Keratinocyte (primary cell): ENCODE results near the gene SSC4D. TPM values are rescaled to one million over a fixed set of nuclear protein-coding genes. Genes with fewer than 3 reads are reported as not detected.
"Not testable (repeated sequence)": the region's sequence is repeated elsewhere in the genome, so short reads cannot be mapped to it uniquely, and the experiment has no call there.

Experiments used
- DNase-seq: peaks from one replicate; pipeline ENCODE4 v3.0.0-alpha.2; 2011; ENCODE audit warnings: low read depth, missing footprints, low spot score
- FAIRE-seq: peaks from 2 replicates; lab custom pipeline; 2011; peaks lifted over from hg19 to GRCh38; lab: Jason Lieb, UNC
- H2AFZ ChIP-seq: 2 replicates; pipeline ENCODE4 v1.6.0; 2012; ENCODE audit warnings: low read length, control low read depth, inconsistent platforms; ENCODE audit not compliant: control insufficient read depth
- H3K27ac ChIP-seq: 2 replicates; pipeline ENCODE4 v1.5.1; 2011; ENCODE audit warnings: low read length; ENCODE audit not compliant: control insufficient read depth, insufficient read depth
- H3K27me3 ChIP-seq: 3 replicates; pipeline ENCODE4 v1.6.0; 2011; ENCODE audit warnings: low read length; ENCODE audit not compliant: control insufficient read depth, insufficient read depth; ENCODE audit errors: extremely low read depth
- H3K36me3 ChIP-seq, 2 experiments: 2 replicates in 1 of 2; 3 replicates in 1 of 2; pipeline ENCODE4 v1.5.1; 2011; ENCODE audit warnings: low read length in 2 of 2, mild to moderate bottlenecking in 1 of 2; ENCODE audit not compliant: control insufficient read depth in 2 of 2, insufficient read depth in 2 of 2; ENCODE audit errors: extremely low read depth in 1 of 2
- H3K4me1 ChIP-seq: 3 replicates; pipeline ENCODE4 v1.5.1; 2011; ENCODE audit warnings: low read length; ENCODE audit not compliant: control insufficient read depth, insufficient read depth; ENCODE audit errors: extremely low read depth
- H3K4me2 ChIP-seq: 3 replicates; pipeline ENCODE4 v1.6.0; 2011; ENCODE audit warnings: low read depth, low read length; ENCODE audit not compliant: control insufficient read depth, insufficient read depth; ENCODE audit errors: extremely low read depth
- H3K4me3 ChIP-seq, 3 experiments: fragments of 200-600 bp in 1 of 3; sonication (generic) in 1 of 3; 2 replicates in 2 of 3; 3 replicates in 1 of 3; pipeline ENCODE4 v1.5.1; 2011 to 2016; ENCODE audit warnings: low read length in 3 of 3, mild to moderate bottlenecking in 3 of 3, control low read depth in 2 of 3, inconsistent platforms in 1 of 3, low read depth in 1 of 3, mixed read lengths in 1 of 3, mixed run types in 1 of 3, moderate library complexity in 1 of 3; ENCODE audit not compliant: control insufficient read depth in 2 of 3, insufficient read depth in 2 of 3; ENCODE audit errors: extremely low read depth in 1 of 3
- H3K79me2 ChIP-seq: 2 replicates; pipeline ENCODE4 v1.6.0; 2012; ENCODE audit warnings: low read length; ENCODE audit not compliant: control insufficient read depth, insufficient read depth
- H3K9ac ChIP-seq: 3 replicates; pipeline ENCODE4 v1.6.0; 2011; ENCODE audit warnings: low read length; ENCODE audit not compliant: control insufficient read depth, insufficient read depth; ENCODE audit errors: extremely low read depth
- H3K9me1 ChIP-seq: 3 replicates; pipeline ENCODE4 v1.6.0; 2011; ENCODE audit warnings: low read length; ENCODE audit not compliant: control insufficient read depth, insufficient read depth; ENCODE audit errors: extremely low read depth
- H3K9me3 ChIP-seq: 2 replicates; pipeline ENCODE4 v1.5.1; 2012; ENCODE audit warnings: low read depth, low read length; ENCODE audit not compliant: control insufficient read depth
- H4K20me1 ChIP-seq: 3 replicates; pipeline ENCODE4 v1.6.0; 2011; ENCODE audit warnings: low read length; ENCODE audit not compliant: control insufficient read depth, insufficient read depth; ENCODE audit errors: extremely low read depth
- EZH2 ChIP-seq: IDR thresholded peaks from one replicate; pipeline ENCODE4 v1.6.1; 2012; ENCODE audit warnings: inconsistent platforms, mild to moderate bottlenecking, low read length, moderate library complexity
- dilution Hi-C: fragments of 300-500 bp; cut with MboI; formaldehyde crosslinking; loops from one replicate; pipeline ENCODE4 v1.7.0; 2020; ENCODE audit warnings: low sequenced_read_pairs; ENCODE audit not compliant: extremely low pct_ligation_motif_present
- polyA minus RNA-seq, 3 experiments: library from RNA; depleted of rRNA, polyadenylated mRNA; stranded (reverse); fragments of >200 nt; gene quantifications; 1 replicate in 1 of 3; 2 replicates in 1 of 3; 3 replicates in 1 of 3; pipeline ENCODE4 v1.2.3, GENCODE V29; 2011
- polyA plus RNA-seq, 5 experiments: library from polyadenylated mRNA; depleted of rRNA in 3 of 5; stranded (reverse) in 3 of 5; stranded (forward) in 1 of 5; unstranded in 1 of 5; fragments of >200 nt; gene quantifications; 1 replicate in 1 of 5; 2 replicates in 3 of 5; 3 replicates in 1 of 5; pipeline versions ENCODE4 v1.2.1 to v1.2.3, GENCODE V29; 2011 to 2012; ENCODE audit warnings: missing spikeins in 2 of 5, low read depth in 1 of 5, low replicate concordance in 1 of 5
- TF ChIP-seq, protein P1 (sequence below), 3 experiments: IDR thresholded peaks in 1 of 3; conservative IDR thresholded peaks in 1 of 3; optimal IDR thresholded peaks in 1 of 3; 2 replicates in 2 of 3; 3 replicates in 1 of 3; pipeline versions ENCODE3 to v1.5.1; 2011; ENCODE audit warnings: low read length in 3 of 3, mild to moderate bottlenecking in 3 of 3, moderate library complexity in 2 of 3, control low read depth in 1 of 3, inconsistent platforms in 1 of 3; ENCODE audit not compliant: insufficient read depth in 2 of 3; ENCODE audit errors: extremely low read depth in 1 of 3

The SSC4D gene
- polyA plus RNA-seq (0.98 to 1.6 TPM (median 1.1 TPM) in 3 replicates), polyA minus RNA-seq (0.13 to 0.73 TPM (median 0.48 TPM) in 3 replicates)
- polyA plus RNA-seq (2011; ENCODE audit: low read depth): not detected
- polyA plus RNA-seq (2011; cell fraction: cytosol; rRNA removed): 0.83 and 1.2 TPM in 2 replicates
- 1.6 and 2.0 TPM in 2 replicates for polyA plus RNA-seq (2011; cell fraction: nucleus; rRNA removed)
- 0.76 and 0.88 TPM in 2 replicates for polyA plus RNA-seq (2012; ENCODE audit: low replicate concordance)
- not detected for polyA minus RNA-seq (2011; cell fraction: cytosol; rRNA and poly(A)+ RNA removed)
- polyA minus RNA-seq (2011; cell fraction: nucleus; rRNA and poly(A)+ RNA removed): 0.39 and 0.53 TPM in 2 replicates

DNA sequence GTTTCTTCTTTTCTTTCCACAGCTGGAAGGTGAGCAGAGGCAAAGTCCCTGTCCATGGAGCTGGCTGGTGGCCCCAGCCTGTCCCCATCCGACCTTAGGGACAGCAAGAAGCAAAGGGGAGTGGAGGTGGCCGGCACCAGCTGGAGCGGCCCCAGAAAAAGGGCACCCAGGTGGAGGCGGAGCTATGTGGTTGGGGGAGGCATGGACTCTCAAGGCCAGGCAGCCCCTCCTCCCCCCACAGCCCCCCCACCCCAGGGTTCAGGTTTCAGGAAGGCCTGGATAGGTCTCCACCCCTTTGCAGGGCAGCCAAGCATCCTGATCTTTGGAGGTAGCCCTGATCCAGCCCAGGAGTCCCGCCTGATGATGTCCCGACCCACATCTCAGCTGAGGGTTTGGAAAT lies at the start of gene SSC4D:
Gene SSC4D, minus strand, starts transcription at position 161 of the 400 bp plus-strand sequence. CDS start 5,258 bp downstream, outside the sequence.
- H3K27ac ChIP-seq: no peak within 1 kb of the TSS
- no peaks in the 10 kb centered on the region for H3K9me3 ChIP-seq
- TF ChIP-seq, protein P1, sequence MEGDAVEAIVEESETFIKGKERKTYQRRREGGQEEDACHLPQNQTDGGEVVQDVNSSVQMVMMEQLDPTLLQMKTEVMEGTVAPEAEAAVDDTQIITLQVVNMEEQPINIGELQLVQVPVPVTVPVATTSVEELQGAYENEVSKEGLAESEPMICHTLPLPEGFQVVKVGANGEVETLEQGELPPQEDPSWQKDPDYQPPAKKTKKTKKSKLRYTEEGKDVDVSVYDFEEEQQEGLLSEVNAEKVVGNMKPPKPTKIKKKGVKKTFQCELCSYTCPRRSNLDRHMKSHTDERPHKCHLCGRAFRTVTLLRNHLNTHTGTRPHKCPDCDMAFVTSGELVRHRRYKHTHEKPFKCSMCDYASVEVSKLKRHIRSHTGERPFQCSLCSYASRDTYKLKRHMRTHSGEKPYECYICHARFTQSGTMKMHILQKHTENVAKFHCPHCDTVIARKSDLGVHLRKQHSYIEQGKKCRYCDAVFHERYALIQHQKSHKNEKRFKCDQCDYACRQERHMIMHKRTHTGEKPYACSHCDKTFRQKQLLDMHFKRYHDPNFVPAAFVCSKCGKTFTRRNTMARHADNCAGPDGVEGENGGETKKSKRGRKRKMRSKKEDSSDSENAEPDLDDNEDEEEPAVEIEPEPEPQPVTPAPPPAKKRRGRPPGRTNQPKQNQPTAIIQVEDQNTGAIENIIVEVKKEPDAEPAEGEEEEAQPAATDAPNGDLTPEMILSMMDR (optimal IDR thresholded peaks at IDR 0.05 in 1 of 3, IDR thresholded peaks at IDR 0.05 in 1 of 3, conservative IDR thresholded peaks at IDR 0.05 in 1 of 3; ENCODE audit: extremely low read depth in 1 of 3, insufficient read depth in 2 of 3, low read length in 3 of 3): no peak
- no peak for TF ChIP-seq EZH2
- dilution Hi-C loops: no loop called here
- no peaks in the 10 kb centered on the region for H3K4me1 ChIP-seq
- H3K9me1 ChIP-seq: no peaks in the 10 kb centered on the region
- no peaks in the 10 kb centered on the region for H3K36me3 ChIP-seq
- H3K27me3 ChIP-seq: no peaks in the 10 kb centered on the region
- no peak within 1 kb of the TSS for H3K4me3 ChIP-seq
- H4K20me1 ChIP-seq: no peaks in the 10 kb centered on the region
- no peak within 1 kb of the TSS for H3K9ac ChIP-seq
- H3K79me2 ChIP-seq: no peaks in the 10 kb centered on the region
- H2AFZ ChIP-seq: no peak within 1 kb of the TSS
- DNase-seq: no peak
- FAIRE-seq: no peak
- H3K4me2 ChIP-seq: no peak within 1 kb of the TSS

DNA sequence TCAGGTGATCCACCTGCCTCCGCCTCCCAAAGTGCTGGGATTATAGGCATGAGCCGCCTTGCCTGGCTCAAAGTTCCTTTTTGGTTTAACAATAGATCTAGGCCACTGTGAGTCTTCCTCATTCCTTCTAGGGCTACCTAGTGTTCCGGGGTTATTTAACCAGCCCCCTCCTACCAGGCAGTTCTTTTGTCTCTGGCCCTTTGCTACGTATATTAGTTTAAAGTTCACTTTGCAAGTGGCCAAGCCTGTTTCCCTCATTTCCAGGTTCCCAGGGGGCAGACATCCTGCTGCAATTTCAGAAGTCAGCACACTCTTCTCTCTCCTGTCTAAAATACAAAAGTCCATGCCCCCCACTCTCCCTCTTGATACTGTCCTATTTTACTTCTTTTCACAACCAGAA lies 49.0 kb upstream of the SSC4D start:
- H3K79me2 ChIP-seq, H4K20me1 ChIP-seq, H3K4me2 ChIP-seq, H3K27me3 ChIP-seq, H3K27ac ChIP-seq, H3K9me1 ChIP-seq, dilution Hi-C loops, H3K4me3 ChIP-seq, H3K36me3 ChIP-seq, H2AFZ ChIP-seq, H3K9ac ChIP-seq, DNase-seq, H3K9me3 ChIP-seq, H3K4me1 ChIP-seq, FAIRE-seq: not testable (repeated sequence)

DNA sequence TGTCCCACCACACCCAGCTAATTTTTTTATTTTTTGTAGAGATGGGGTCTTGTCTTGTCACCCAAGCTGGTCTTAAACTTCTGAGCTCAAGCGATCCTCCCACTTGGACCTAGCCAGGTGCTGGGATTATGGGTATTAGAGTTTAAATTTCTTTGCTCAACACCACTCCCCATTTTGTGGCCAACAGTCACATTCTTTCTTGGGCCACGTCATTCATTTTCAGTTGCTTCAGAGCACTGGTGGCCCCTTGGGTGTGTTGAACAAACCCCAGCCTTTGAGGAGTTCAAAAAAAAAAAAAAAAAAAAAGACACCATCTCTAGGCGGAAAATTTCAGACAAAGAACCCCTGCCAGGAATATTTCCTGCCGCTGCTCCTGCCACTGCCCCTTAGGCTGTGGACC lies 47.5 kb upstream of the SSC4D start:
- dilution Hi-C loops: not testable (repeated sequence)

DNA sequence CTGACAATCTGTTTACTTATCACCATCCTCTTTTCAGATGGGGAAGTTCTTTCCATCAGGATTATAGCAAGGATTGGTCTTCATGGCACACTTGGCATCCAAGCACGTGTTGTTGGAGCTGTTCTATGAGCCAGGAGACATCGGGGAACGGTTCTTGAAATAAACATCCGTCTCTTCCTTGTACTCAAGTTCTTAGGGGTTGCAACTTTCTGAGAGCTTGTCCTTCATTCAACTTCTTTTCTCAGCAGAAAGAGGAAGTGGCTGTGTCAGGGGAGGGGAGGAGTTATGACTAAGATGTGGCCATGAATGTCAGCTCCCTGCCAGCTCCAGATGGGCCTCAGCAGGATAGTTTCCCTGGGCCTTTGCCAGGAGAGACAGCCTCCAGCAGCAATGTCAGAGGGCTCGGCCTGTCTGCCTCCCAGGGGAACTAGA lies 36.1 kb upstream of the SSC4D start:
- FAIRE-seq: peak; percentile 98
- DNase-seq, H3K4me1 ChIP-seq, H3K9me3 ChIP-seq, dilution Hi-C loops, H3K9me1 ChIP-seq, H4K20me1 ChIP-seq, H3K4me2 ChIP-seq, H3K36me3 ChIP-seq, H3K79me2 ChIP-seq, H3K4me3 ChIP-seq, H3K27me3 ChIP-seq: not testable (repeated sequence)
- Histone ChIP-seq H2AFZ (peak overlapping the region; percentile 60), H3K27ac (peak overlapping the region; percentile 54), H3K9ac (peak overlapping the region; percentile 44)

More for the DNA sequence above, 47.5 kb upstream of the SSC4D start:
- not testable (repeated sequence) for H3K36me3 ChIP-seq, H3K9me1 ChIP-seq, H3K79me2 ChIP-seq, H3K9ac ChIP-seq, H3K27ac ChIP-seq, H3K9me3 ChIP-seq, H3K4me3 ChIP-seq, H3K4me2 ChIP-seq, H3K27me3 ChIP-seq, FAIRE-seq, H2AFZ ChIP-seq, H3K4me1 ChIP-seq, H4K20me1 ChIP-seq, DNase-seq
